Thyroid gland (tissue), 4 donors: Measurements from ENCODE around the gene ISLR.

Experiments
- POLR2A ChIP-seq, 2 donors: fragments of 450-650 bp; IDR thresholded peaks; one replicate each; pipeline ENCODE4 v1.6.1; 2017; ENCODE audit warnings: antibody characterized with exemption in 2 of 2, mild to moderate bottlenecking in 2 of 2, moderate library complexity in 1 of 2
- TF ChIP-seq, protein P1 (sequence below), 6 experiments: fragments of 200-600 bp in 3 of 6; fragments of 450-650 bp in 3 of 6; sonication (generic) in 3 of 6; IDR thresholded peaks; one replicate each; pipeline ENCODE4 v1.5.1; 2016 to 2019; ENCODE audit warnings: antibody characterized with exemption in 6 of 6, mild to moderate bottlenecking in 2 of 6, inconsistent platforms in 1 of 6, moderate library complexity in 1 of 6

DNA sequence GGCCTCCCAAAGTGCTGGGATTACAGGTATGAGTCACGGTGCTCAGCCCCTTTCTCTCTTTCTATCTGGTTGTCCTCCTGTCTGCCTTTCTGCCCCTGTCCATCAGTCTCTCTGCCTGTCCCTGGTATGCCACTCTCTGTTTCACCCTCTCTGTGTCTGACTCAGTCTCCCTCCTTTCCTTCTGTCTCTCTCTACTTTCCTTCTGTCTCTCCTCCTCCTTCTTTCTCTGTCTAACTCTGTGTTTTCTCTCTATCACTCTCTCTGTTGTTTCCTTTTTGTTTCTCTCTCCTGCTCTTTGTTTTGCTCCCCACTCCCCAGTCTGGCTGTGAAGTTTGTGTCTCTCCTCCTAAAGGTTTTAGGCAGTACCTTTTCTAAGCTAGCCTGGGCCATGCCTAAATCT lies 38.1 kb downstream of the ISLR start:
- TF ChIP-seq, protein P1, sequence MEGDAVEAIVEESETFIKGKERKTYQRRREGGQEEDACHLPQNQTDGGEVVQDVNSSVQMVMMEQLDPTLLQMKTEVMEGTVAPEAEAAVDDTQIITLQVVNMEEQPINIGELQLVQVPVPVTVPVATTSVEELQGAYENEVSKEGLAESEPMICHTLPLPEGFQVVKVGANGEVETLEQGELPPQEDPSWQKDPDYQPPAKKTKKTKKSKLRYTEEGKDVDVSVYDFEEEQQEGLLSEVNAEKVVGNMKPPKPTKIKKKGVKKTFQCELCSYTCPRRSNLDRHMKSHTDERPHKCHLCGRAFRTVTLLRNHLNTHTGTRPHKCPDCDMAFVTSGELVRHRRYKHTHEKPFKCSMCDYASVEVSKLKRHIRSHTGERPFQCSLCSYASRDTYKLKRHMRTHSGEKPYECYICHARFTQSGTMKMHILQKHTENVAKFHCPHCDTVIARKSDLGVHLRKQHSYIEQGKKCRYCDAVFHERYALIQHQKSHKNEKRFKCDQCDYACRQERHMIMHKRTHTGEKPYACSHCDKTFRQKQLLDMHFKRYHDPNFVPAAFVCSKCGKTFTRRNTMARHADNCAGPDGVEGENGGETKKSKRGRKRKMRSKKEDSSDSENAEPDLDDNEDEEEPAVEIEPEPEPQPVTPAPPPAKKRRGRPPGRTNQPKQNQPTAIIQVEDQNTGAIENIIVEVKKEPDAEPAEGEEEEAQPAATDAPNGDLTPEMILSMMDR (IDR thresholded peaks at IDR 0.05), result no peak
- no peak for TF ChIP-seq POLR2A (IDR thresholded peaks at IDR 0.05)
